ENCODE data around the gene EXOC2. TPM values are rescaled to one million over a fixed set of nuclear protein-coding genes. Genes with fewer than 3 reads are reported as not detected.

The EXOC2 gene
- total RNA-seq, 1 donor from 2014 or later, result 35.3 TPM

- Histone ChIP-seq H3K4me3 (ENCODE audit: low read depth, low read length) (no peak overlapping the region), H3K27me3 (ENCODE audit: control insufficient read depth, insufficient read depth, low read length) (no peaks in the 10 kb centered on the region), H3K36me3 (ENCODE audit: control insufficient read depth, insufficient read depth, low read length) (no peaks in the 10 kb centered on the region)
- DNase-seq (ENCODE audit: low read depth), result no peak
- TF ChIP-seq CTCF (IDR thresholded peaks at IDR 0.05; ENCODE audit: insufficient read depth, low read length, poor library complexity, severe bottlenecking), result no peak
Measured at GRCh38 chr6:491233-491632, 201.7 kb downstream of the EXOC2 start.

GRCh38 chr6:490251-491037 lies 202.5 kb downstream of the EXOC2 start:
- Histone ChIP-seq H3K4me3 (ENCODE audit: low read depth, low read length) (no peak overlapping the region), H3K27me3 (ENCODE audit: control insufficient read depth, insufficient read depth, low read length) (no peaks in the 10 kb centered on the region), H3K36me3 (ENCODE audit: control insufficient read depth, insufficient read depth, low read length) (no peaks in the 10 kb centered on the region)
- TF ChIP-seq CTCF (IDR thresholded peaks at IDR 0.05; ENCODE audit: insufficient read depth, low read length, poor library complexity, severe bottlenecking), result no peak
- no peak for DNase-seq (ENCODE audit: low read depth)

GRCh38 chr6:489762-490161 lies 203.2 kb downstream of the EXOC2 start:
- no peak for TF ChIP-seq CTCF (IDR thresholded peaks at IDR 0.05; ENCODE audit: insufficient read depth, low read length, poor library complexity, severe bottlenecking)
- DNase-seq (ENCODE audit: low read depth), result no peak
- Histone ChIP-seq H3K27me3 (ENCODE audit: control insufficient read depth, insufficient read depth, low read length) (no peaks in the 10 kb centered on the region), H3K4me3 (ENCODE audit: low read depth, low read length) (no peak overlapping the region), H3K36me3 (ENCODE audit: control insufficient read depth, insufficient read depth, low read length) (no peaks in the 10 kb centered on the region)

- no peaks in the 10 kb centered on the region for H3K27me3 ChIP-seq (ENCODE audit: control insufficient read depth, insufficient read depth, low read length)
- no peaks in the 10 kb centered on the region for H3K36me3 ChIP-seq (ENCODE audit: control insufficient read depth, insufficient read depth, low read length)
- H3K4me3 ChIP-seq (ENCODE audit: low read depth, low read length), result no peak overlapping the region
- TF ChIP-seq CTCF (IDR thresholded peaks at IDR 0.05; ENCODE audit: insufficient read depth, low read length, poor library complexity, severe bottlenecking), result no peak
- DNase-seq (ENCODE audit: low read depth), result no peak
Measured at GRCh38 chr6:489001-489400, 203.9 kb downstream of the EXOC2 start.

GRCh38 chr6:487956-488355 lies 205.0 kb downstream of the EXOC2 start:
- Histone ChIP-seq H3K27me3 (ENCODE audit: control insufficient read depth, insufficient read depth, low read length) (no peaks in the 10 kb centered on the region), H3K4me3 (ENCODE audit: low read depth, low read length) (no peak overlapping the region), H3K36me3 (ENCODE audit: control insufficient read depth, insufficient read depth, low read length) (no peaks in the 10 kb centered on the region)
- no peak for DNase-seq (ENCODE audit: low read depth)
- no peak for TF ChIP-seq CTCF (IDR thresholded peaks at IDR 0.05; ENCODE audit: insufficient read depth, low read length, poor library complexity, severe bottlenecking)

GRCh38 chr6:485655-486170 lies 207.2 kb downstream of the EXOC2 start:
- TF ChIP-seq CTCF (IDR thresholded peaks at IDR 0.05; ENCODE audit: insufficient read depth, low read length, poor library complexity, severe bottlenecking), result no peak
- Histone ChIP-seq H3K36me3 (ENCODE audit: control insufficient read depth, insufficient read depth, low read length) (no peaks in the 10 kb centered on the region), H3K4me3 (ENCODE audit: low read depth, low read length) (no peak overlapping the region), H3K27me3 (ENCODE audit: control insufficient read depth, insufficient read depth, low read length) (no peaks in the 10 kb centered on the region)
- no peak for DNase-seq (ENCODE audit: low read depth)

Measured in kidney epithelial cell (primary cell).